RWPE1 (cell line): ENCODE measurements around the gene ZEB2.

Source experiments
- CTCF ChIA-PET: fragments of 350-600 bp; sonication (Branson Sonifier 250); formaldehyde crosslinking; extraction: SDS; loops from one replicate; lab custom pipeline; 2021; lab: Yijun Ruan, JAX
- POLR2A ChIA-PET: fragments of 400-600 bp; formaldehyde crosslinking; extraction: SDS; loops from one replicate; lab custom pipeline; 2020; ENCODE audit warnings: antibody characterized with exemption; ENCODE audit not compliant: low non-redundant PET; lab: Yijun Ruan, JAX
- DNase-seq: peaks from one replicate; pipeline ENCODE4 v3.0.0; 2012; ENCODE audit warnings: low spot score
- H3K27ac ChIP-seq: fragments of 450-650 bp; 2 replicates; pipeline ENCODE4 v1.5.1; 2017
- CTCF ChIP-seq: fragments of 450-650 bp; conservative IDR thresholded peaks from 2 replicates; pipeline ENCODE4 v1.5.1; 2017; ENCODE audit warnings: low read depth, mild to moderate bottlenecking

ZEB2 gene

GRCh38 chr2:144554492-144555210, 34.7 kb upstream of the ZEB2 start:
- ChIA-PET CTCF (no interaction called here), POLR2A (no interaction called here)
- no peak overlapping the region for H3K27ac ChIP-seq
- TF ChIP-seq CTCF, result no peak
- no peak for DNase-seq

- DNase-seq, result peak; percentile 58
- H3K27ac ChIP-seq, result no peak overlapping the region
- CTCF ChIA-PET, result interaction anchor here (0.5 to 0.7 kb wide), 2 partner anchors 28 to 95 kb away, joined by 3 to 4 read pairs; no protein-coding TSS in a partner anchor
- TF ChIP-seq CTCF, result no peak
- POLR2A ChIA-PET, result no interaction called here
Observed at GRCh38 chr2:144553379-144553778, 33.5 kb upstream of the ZEB2 start.

GRCh38 chr2:144552821-144553220, 32.9 kb upstream of the ZEB2 start:
- CTCF ChIA-PET, result interaction anchor here (0.7 kb wide), 1 partner anchor 28 kb away, joined by 4 read pairs; no protein-coding TSS in a partner anchor
- no peak for DNase-seq
- POLR2A ChIA-PET, result no interaction called here
- TF ChIP-seq CTCF, result no peak
- no peak overlapping the region for H3K27ac ChIP-seq

- CTCF ChIA-PET, result no interaction called here
- no peak for TF ChIP-seq CTCF
- no peak for DNase-seq
- no peak overlapping the region for H3K27ac ChIP-seq
- POLR2A ChIA-PET, result no interaction called here
Observed at GRCh38 chr2:144550911-144551310, 31.0 kb upstream of the ZEB2 start.

DNA sequence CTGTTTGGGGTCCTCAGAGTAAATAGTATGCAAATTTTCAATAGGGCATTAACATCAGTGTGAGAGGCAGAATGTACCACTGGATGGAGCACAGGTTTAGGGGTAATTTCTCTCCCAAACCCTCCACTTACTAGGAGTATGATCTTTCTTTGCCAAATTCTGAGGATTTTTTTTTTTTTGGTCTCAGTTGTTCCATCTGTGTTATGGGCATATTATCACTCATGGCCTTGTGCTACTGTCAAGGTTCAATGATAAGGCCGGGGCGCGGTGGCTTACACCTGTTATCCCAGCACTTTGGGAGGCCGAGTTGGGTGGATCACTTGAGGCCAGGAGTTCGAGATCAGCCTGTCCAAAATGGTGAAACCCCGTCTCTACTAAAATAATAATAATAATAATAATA, 30.2 kb upstream of the ZEB2 start:
- no peak for TF ChIP-seq CTCF
- ChIA-PET CTCF (interaction anchor here (0.5 kb wide), 1 partner anchor 649 kb away, joined by 3 read pairs; no protein-coding TSS in a partner anchor), POLR2A (no interaction called here)
- no peak for DNase-seq
- H3K27ac ChIP-seq, result no peak overlapping the region

DNA sequence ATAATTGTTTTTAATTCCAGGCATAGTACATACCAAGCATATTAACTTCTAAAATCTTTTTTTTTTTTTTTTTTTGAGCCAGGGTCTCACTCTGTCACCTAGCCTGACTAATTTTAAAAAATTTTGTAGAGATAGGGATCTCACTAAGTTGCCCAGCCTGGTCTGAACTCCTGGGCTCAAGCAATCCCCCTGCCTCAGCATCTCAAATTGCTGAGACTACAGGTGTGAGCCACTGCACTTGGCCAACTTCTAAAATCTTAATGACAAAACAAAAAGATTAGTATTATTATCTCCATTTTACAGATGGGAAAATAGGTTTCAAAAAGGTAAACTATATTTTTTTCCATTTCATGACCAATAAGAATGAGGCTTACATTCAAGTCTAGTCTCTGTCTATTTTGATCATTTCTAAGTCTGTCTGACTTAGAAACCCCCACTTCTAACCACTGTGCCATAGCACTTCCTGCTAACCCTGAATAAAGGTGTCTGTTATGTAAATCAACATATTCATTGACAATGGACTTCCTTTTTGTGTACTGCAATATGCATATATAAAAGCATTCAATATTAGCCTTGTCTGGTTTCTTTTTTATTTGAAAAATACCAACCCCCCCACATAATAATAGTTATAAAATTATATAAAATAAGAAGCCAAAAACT, 28.7 kb upstream of the ZEB2 start:
- POLR2A ChIA-PET, result no interaction called here
- DNase-seq, result no peak
- CTCF ChIA-PET, result no interaction called here
- TF ChIP-seq CTCF, result no peak
- no peak overlapping the region for H3K27ac ChIP-seq
